HepG2 (cell line): ENCODE measurements around the gene RELL2. TPM values are rescaled to one million over a fixed set of nuclear protein-coding genes. Genes with fewer than 3 reads are reported as not detected.

Experiments
- AKAP8 ChIP-seq: sonication (generic); formaldehyde crosslinking; IDR thresholded peaks from 2 replicates; pipeline ENCODE4 v1.5.1; 2020; ENCODE audit warnings: mild to moderate bottlenecking, missing genetic modification reagents
- ARNT ChIP-seq: fragments of 450-650 bp; IDR thresholded peaks from 2 replicates; pipeline ENCODE4 v1.6.1; 2017
- ATF7 ChIP-seq, 2 experiments: fragments of 450-650 bp in 1 of 2; sonication (generic) in 1 of 2; formaldehyde crosslinking in 1 of 2; IDR thresholded peaks; 2 replicates each; pipeline versions ENCODE4 v1.4.0 to v1.6.1; 2016 to 2020; ENCODE audit warnings: antibody characterized with exemption in 1 of 2, mild to moderate bottlenecking in 1 of 2, missing genetic modification reagents in 1 of 2
- CAMTA2 ChIP-seq: sonication (generic); formaldehyde crosslinking; IDR thresholded peaks from 2 replicates; pipeline ENCODE4 v1.4.0; 2020; ENCODE audit warnings: mild to moderate bottlenecking, missing genetic modification reagents, borderline replicate concordance
- CHCHD3 ChIP-seq: sonication (generic); formaldehyde crosslinking; IDR thresholded peaks from 2 replicates; pipeline ENCODE4 v1.8.0; 2022; ENCODE audit warnings: mild to moderate bottlenecking, missing genetic modification reagents, moderate library complexity
- ERF ChIP-seq: IDR thresholded peaks from 2 replicates; pipeline ENCODE4 v1.6.1; 2018; ENCODE audit warnings: missing biosample characterization, missing genetic modification reagents
- FOXA3 ChIP-seq: IDR thresholded peaks from 2 replicates; pipeline ENCODE4 v1.6.1; 2016; ENCODE audit warnings: missing genetic modification reagents, missing compliant biosample characterization
- HNRNPH1 ChIP-seq: fragments of 200-400 bp; formaldehyde crosslinking; optimal IDR thresholded peaks from 2 replicates; pipeline ENCODE3; 2017; ENCODE audit warnings: mild to moderate bottlenecking, low read depth, low read length
- PITX1 ChIP-seq: sonication (generic); formaldehyde crosslinking; IDR thresholded peaks from 2 replicates; pipeline ENCODE4 v1.5.1; 2020; ENCODE audit warnings: mild to moderate bottlenecking, missing genetic modification reagents
- SIX1 ChIP-seq: sonication (generic); formaldehyde crosslinking; IDR thresholded peaks from 2 replicates; pipeline ENCODE4 v1.4.0; 2020; ENCODE audit warnings: missing genetic modification reagents, borderline replicate concordance
- SMAD9 ChIP-seq: sonication (generic); formaldehyde crosslinking; IDR thresholded peaks from 2 replicates; pipeline ENCODE4 v1.5.1; 2020; ENCODE audit warnings: mild to moderate bottlenecking, missing genetic modification reagents
- U2AF1 ChIP-seq: fragments of 200-400 bp; formaldehyde crosslinking; optimal IDR thresholded peaks from 2 replicates; pipeline ENCODE3; 2017; ENCODE audit warnings: mild to moderate bottlenecking, low read depth, low read length
- ZFP36 ChIP-seq: fragments of 150-350 bp; IDR thresholded peaks from 2 replicates; pipeline ENCODE4 v1.6.1; 2018; ENCODE audit warnings: borderline replicate concordance, low read length, low read depth; ENCODE audit not compliant: partially characterized antibody
- ZNF205 ChIP-seq: IDR thresholded peaks from 2 replicates; pipeline ENCODE4 v1.6.1; 2018; ENCODE audit warnings: missing biosample characterization, missing genetic modification reagents
- ZNF235 ChIP-seq: sonication (generic); formaldehyde crosslinking; IDR thresholded peaks from 2 replicates; pipeline ENCODE4 v1.8.1; 2023; ENCODE audit warnings: mild to moderate bottlenecking, missing genetic modification reagents, borderline replicate concordance
- ZNF44 ChIP-seq: sonication (generic); formaldehyde crosslinking; IDR thresholded peaks from 2 replicates; pipeline ENCODE4 v1.5.1; 2020; ENCODE audit warnings: mild to moderate bottlenecking, missing genetic modification reagents
- ZNF546 ChIP-seq: sonication (generic); formaldehyde crosslinking; conservative IDR thresholded peaks from 2 replicates; pipeline ENCODE4 v1.8.1; 2023; ENCODE audit warnings: mild to moderate bottlenecking, missing genetic modification reagents
- ZNF737 ChIP-seq: sonication (generic); formaldehyde crosslinking; IDR thresholded peaks from 2 replicates; pipeline ENCODE4 v1.5.0; 2020; ENCODE audit warnings: missing genetic modification reagents, mild to moderate bottlenecking, borderline replicate concordance
- ZNF766 ChIP-seq: sonication (generic); formaldehyde crosslinking; IDR thresholded peaks from 2 replicates; pipeline ENCODE4 v1.5.0; 2020; ENCODE audit warnings: missing genetic modification reagents, borderline replicate concordance
- polyA plus RNA-seq, 8 experiments: library from polyadenylated mRNA; depleted of rRNA in 3 of 8; stranded (reverse) in 7 of 8; unstranded in 1 of 8; fragments of >200 nt; fragmentation: Illumina TruSeq in 4 of 8; extraction: Trizol in 4 of 8; gene quantifications; 2 replicates each; pipeline versions ENCODE4 v1.2.1 to v1.2.3, GENCODE V29; 2011 to 2016; ENCODE audit warnings: low read depth in 4 of 8, missing spikeins in 1 of 8, mixed read lengths in 1 of 8; ENCODE audit not compliant: insufficient read depth in 1 of 8
- total RNA-seq, 5 experiments: library from RNA; depleted of rRNA; stranded (reverse); fragments of >200 nt; fragmentation: Illumina TruSeq; extraction: Trizol; gene quantifications; 2 replicates each; pipeline ENCODE4 v1.2.3, GENCODE V29; 2016; ENCODE audit warnings: low read depth in 1 of 5
- TF ChIP-seq, protein P1 (sequence below): sonication (generic); formaldehyde crosslinking; IDR thresholded peaks from 2 replicates; pipeline ENCODE4 v1.4.0; 2020; ENCODE audit warnings: low read depth, mild to moderate bottlenecking, missing genetic modification reagents
- TF ChIP-seq, protein P2 (sequence below): sonication (generic); formaldehyde crosslinking; IDR thresholded peaks from 2 replicates; pipeline ENCODE4 v1.4.0; 2020; ENCODE audit warnings: mild to moderate bottlenecking, missing genetic modification reagents, borderline replicate concordance
- TF ChIP-seq, protein P3 (sequence below): sonication (generic); formaldehyde crosslinking; IDR thresholded peaks from 2 replicates; pipeline ENCODE4 v1.5.1; 2020; ENCODE audit warnings: mild to moderate bottlenecking, missing genetic modification reagents, moderate library complexity
- TF ChIP-seq, protein P4 (sequence below), 2 experiments: sonication (generic) in 1 of 2; formaldehyde crosslinking in 1 of 2; IDR thresholded peaks; 2 replicates each; pipeline versions ENCODE4 v1.4.0 to v1.6.1; 2018 to 2020; ENCODE audit warnings: missing genetic modification reagents in 2 of 2, borderline replicate concordance in 1 of 2, low read depth in 1 of 2, mild to moderate bottlenecking in 1 of 2, missing biosample characterization in 1 of 2

The RELL2 gene
- total and polyA plus RNA-seq, 2 of the 13 experiments (the other 11 are each of a cell fraction or from before 2014, with no cell fraction given), result 6.4 to 8.3 TPM

DNA sequence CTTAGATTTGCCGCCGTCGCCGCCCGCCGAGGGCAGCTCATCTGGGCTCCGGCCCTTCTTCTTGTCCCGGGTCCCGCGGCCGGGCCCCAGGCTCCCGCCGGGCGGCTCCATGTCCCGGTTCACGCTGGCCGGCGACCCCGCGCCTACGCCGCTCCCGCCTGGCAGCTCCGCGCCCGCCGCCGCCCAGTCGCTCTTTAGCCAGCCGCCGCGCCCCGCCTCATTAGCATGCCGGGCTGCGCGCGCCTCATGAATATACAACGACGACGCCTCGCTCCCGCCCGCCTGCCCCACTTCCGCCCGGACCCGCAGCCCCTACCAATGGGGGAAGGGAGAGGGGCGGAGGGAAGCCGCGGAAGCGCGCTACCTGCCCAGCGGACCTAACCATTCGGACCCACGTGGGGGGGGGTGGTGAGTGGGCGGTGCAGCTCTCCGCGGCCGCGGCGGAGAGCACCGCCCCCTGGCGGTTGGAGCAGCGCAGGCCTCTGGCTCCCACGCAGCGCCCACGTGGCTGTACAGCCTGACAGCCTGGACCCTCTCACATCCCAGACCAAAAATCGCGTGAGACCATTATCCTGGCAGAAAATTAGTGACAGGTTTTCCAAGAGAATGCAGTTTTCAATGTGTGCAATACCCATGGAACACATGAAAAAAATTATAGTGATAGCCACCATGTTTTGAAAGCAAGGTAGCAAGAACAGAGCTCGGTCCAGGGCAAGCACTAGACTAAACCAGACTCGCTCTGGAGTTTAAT lies 17.8 kb upstream of the RELL2 start, which contains the start of gene DIAPH1 (continued):
- TF ChIP-seq CAMTA2 (CRISPR knock-in tag), result no peak
- no peak; the same call in none of the 2 replicates for TF ChIP-seq FOXA3 (CRISPR knock-in tag)
- peak; percentile 48; the same call in 1 of the 2 replicates for TF ChIP-seq ZNF235 (CRISPR knock-in tag)
- 0 out of 2 replicates have a peak, but pooled peaks have one; percentile 30 for TF ChIP-seq ZNF546 (CRISPR knock-in tag)
- TF ChIP-seq ARNT, result no peak
- peak; percentile 80 for TF ChIP-seq ERF (CRISPR knock-in tag)
- TF ChIP-seq U2AF1, result peak; percentile 35
- TF ChIP-seq PITX1, result peak; percentile 65; the same call in 1 of the 2 replicates
- no peak for TF ChIP-seq ZNF44 (CRISPR knock-in tag)
- TF ChIP-seq, protein P1, sequence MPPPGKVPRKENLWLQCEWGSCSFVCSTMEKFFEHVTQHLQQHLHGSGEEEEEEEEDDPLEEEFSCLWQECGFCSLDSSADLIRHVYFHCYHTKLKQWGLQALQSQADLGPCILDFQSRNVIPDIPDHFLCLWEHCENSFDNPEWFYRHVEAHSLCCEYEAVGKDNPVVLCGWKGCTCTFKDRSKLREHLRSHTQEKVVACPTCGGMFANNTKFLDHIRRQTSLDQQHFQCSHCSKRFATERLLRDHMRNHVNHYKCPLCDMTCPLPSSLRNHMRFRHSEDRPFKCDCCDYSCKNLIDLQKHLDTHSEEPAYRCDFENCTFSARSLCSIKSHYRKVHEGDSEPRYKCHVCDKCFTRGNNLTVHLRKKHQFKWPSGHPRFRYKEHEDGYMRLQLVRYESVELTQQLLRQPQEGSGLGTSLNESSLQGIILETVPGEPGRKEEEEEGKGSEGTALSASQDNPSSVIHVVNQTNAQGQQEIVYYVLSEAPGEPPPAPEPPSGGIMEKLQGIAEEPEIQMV, result peak; percentile 96
- TF ChIP-seq CHCHD3, result no peak
- TF ChIP-seq AKAP8 (CRISPR knock-in tag), result 0 out of 2 replicates have a peak, but pooled peaks have one; percentile 21
- TF ChIP-seq ZNF737 (CRISPR knock-in tag), result no peak
- no peak for TF ChIP-seq SMAD9 (CRISPR knock-in tag)
- TF ChIP-seq, protein P2, sequence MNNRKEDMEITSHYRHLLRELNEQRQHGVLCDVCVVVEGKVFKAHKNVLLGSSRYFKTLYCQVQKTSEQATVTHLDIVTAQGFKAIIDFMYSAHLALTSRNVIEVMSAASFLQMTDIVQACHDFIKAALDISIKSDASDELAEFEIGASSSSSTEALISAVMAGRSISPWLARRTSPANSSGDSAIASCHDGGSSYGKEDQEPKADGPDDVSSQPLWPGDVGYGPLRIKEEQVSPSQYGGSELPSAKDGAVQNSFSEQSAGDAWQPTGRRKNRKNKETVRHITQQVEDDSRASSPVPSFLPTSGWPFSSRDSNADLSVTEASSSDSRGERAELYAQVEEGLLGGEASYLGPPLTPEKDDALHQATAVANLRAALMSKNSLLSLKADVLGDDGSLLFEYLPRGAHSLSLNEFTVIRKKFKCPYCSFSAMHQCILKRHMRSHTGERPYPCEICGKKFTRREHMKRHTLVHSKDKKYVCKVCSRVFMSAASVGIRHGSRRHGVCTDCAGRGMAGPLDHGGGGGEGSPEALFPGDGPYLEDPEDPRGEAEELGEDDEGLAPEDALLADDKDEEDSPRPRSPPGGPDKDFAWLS, result no peak
- TF ChIP-seq SIX1 (CRISPR knock-in tag), result peak; percentile 23; the same call in 1 of the 2 replicates
- TF ChIP-seq, protein P3, sequence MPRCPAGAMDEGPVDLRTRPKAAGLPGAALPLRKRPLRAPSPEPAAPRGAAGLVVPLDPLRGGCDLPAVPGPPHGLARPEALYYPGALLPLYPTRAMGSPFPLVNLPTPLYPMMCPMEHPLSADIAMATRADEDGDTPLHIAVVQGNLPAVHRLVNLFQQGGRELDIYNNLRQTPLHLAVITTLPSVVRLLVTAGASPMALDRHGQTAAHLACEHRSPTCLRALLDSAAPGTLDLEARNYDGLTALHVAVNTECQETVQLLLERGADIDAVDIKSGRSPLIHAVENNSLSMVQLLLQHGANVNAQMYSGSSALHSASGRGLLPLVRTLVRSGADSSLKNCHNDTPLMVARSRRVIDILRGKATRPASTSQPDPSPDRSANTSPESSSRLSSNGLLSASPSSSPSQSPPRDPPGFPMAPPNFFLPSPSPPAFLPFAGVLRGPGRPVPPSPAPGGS, result peak; percentile 58; the same call in 1 of the 2 replicates
- no peak for TF ChIP-seq ZFP36
- no peak for TF ChIP-seq HNRNPH1
- peak; percentile 68; the same call in 1 of the 2 replicates for TF ChIP-seq ZNF205
- TF ChIP-seq, protein P4, sequence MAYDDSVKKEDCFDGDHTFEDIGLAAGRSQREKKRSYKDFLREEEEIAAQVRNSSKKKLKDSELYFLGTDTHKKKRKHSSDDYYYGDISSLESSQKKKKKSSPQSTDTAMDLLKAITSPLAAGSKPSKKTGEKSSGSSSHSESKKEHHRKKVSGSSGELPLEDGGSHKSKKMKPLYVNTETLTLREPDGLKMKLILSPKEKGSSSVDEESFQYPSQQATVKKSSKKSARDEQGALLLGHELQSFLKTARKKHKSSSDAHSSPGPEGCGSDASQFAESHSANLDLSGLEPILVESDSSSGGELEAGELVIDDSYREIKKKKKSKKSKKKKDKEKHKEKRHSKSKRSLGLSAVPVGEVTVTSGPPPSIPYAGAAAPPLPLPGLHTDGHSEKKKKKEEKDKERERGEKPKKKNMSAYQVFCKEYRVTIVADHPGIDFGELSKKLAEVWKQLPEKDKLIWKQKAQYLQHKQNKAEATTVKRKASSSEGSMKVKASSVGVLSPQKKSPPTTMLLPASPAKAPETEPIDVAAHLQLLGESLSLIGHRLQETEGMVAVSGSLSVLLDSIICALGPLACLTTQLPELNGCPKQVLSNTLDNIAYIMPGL (CRISPR knock-in tag; IDR thresholded peaks at IDR 0.05; ENCODE audit: borderline replicate concordance in 1 of 2, low read depth in 1 of 2), result peak; percentile 76 to 81; a peak in 3 of 4 replicates
- TF ChIP-seq ZNF766 (CRISPR knock-in tag), result 0 out of 2 replicates have a peak, but pooled peaks have one; percentile 57
- peak; percentile 36; the same call in 1 of the 2 replicates for TF ChIP-seq ATF7 (IDR thresholded peaks at IDR 0.05)
- TF ChIP-seq ATF7 (CRISPR knock-in tag; IDR thresholded peaks at IDR 0.05), result no peak
